PC-3 (cell line): ENCODE data around the gene HACD3. TPM values are rescaled to one million over a fixed set of nuclear protein-coding genes. Genes with fewer than 3 reads are reported as not detected.

Experiments
- ATAC-seq: fragments of 200-7000 bp; cut with Tn5 transposase; 2 replicates; pipeline ENCODE4 v1.9.1; 2020; ENCODE audit warnings: mild to moderate bottlenecking, moderate library complexity
- BruUV-seq: library from RNA; stranded (reverse); fragments of 400-500 nt; replicated peaks from 2 replicates; lab custom pipeline; 2021; lab: Mats Ljungman, UMichigan
- CTCF ChIA-PET: fragments of 300-600 bp; sonication (Branson Sonifier 250); formaldehyde crosslinking; loops from one replicate; lab custom pipeline; 2022; ENCODE audit warnings: antibody characterized with exemption; lab: Charles Lee
- POLR2A ChIA-PET: fragments of 300-600 bp; sonication (Branson Sonifier 250); formaldehyde crosslinking; loops from one replicate; lab custom pipeline; 2022; ENCODE audit warnings: antibody characterized with exemption; ENCODE audit not compliant: unreplicated experiment; lab: Charles Lee
- DNase-seq: peaks from one replicate; pipeline ENCODE4 v3.0.0-alpha.2; 2015
- H2AFZ ChIP-seq: fragments of 300-600 bp; sonication (generic); 2 replicates; pipeline ENCODE4 v1.6.0; 2016; ENCODE audit warnings: antibody characterized with exemption, low read length
- H3F3A ChIP-seq: fragments of 300-600 bp; sonication (generic); one replicate; pipeline ENCODE4 v1.6.0; 2017; ENCODE audit warnings: antibody characterized with exemption, low read length, control low read depth, mild to moderate bottlenecking; ENCODE audit not compliant: unreplicated experiment
- H3K27ac ChIP-seq: fragments of 300-600 bp; sonication (generic); 2 replicates; pipeline ENCODE4 v1.5.1; 2016; ENCODE audit warnings: mild to moderate bottlenecking, low read length
- H3K27me3 ChIP-seq: fragments of 300-600 bp; sonication (generic); 2 replicates; pipeline ENCODE4 v1.6.1; 2016; ENCODE audit warnings: low read length, mixed read lengths
- H3K36me3 ChIP-seq: fragments of 300-600 bp; sonication (generic); 2 replicates; pipeline ENCODE4 v1.6.1; 2016; ENCODE audit warnings: low read depth, mixed run types, low read length, mixed read lengths
- H3K4me1 ChIP-seq: fragments of 300-600 bp; sonication (generic); 2 replicates; pipeline ENCODE4 v1.5.1; 2016; ENCODE audit warnings: low read length; ENCODE audit not compliant: insufficient read depth
- H3K4me2 ChIP-seq: fragments of 300-600 bp; sonication (generic); 2 replicates; pipeline ENCODE4 v1.6.0; 2016; ENCODE audit warnings: low read length
- H3K4me3 ChIP-seq: fragments of 300-600 bp; sonication (generic); 2 replicates; pipeline ENCODE4 v1.5.1; 2016; ENCODE audit warnings: mild to moderate bottlenecking, low read length, mixed read lengths
- H3K79me2 ChIP-seq: fragments of 300-600 bp; sonication (generic); 2 replicates; pipeline ENCODE4 v1.6.1; 2017; ENCODE audit warnings: low read length, mixed read lengths
- H3K9ac ChIP-seq: fragments of 300-600 bp; sonication (generic); 2 replicates; pipeline ENCODE4 v1.6.0; 2016; ENCODE audit warnings: mild to moderate bottlenecking, low read length
- H3K9me2 ChIP-seq: fragments of 300-600 bp; sonication (generic); replicated peaks from 2 replicates; pipeline ENCODE4 v1.6.1; 2016; ENCODE audit warnings: mixed run types, low read length, mixed read lengths
- H3K9me3 ChIP-seq: fragments of 300-600 bp; sonication (generic); 2 replicates; pipeline ENCODE4 v1.6.1; 2016; ENCODE audit warnings: low read length, mixed read lengths
- H4K20me1 ChIP-seq: fragments of 300-600 bp; sonication (generic); 2 replicates; pipeline ENCODE4 v1.6.1; 2016; ENCODE audit warnings: low read length, mixed read lengths
- CTCF ChIP-seq: fragments of 300-600 bp; sonication (generic); conservative IDR thresholded peaks from 2 replicates; pipeline ENCODE4 v1.5.1; 2017; ENCODE audit warnings: antibody characterized with exemption, low read depth, mild to moderate bottlenecking, low read length
- EZH2 ChIP-seq: fragments of 300-600 bp; sonication (generic); IDR thresholded peaks from one replicate; pipeline ENCODE4 v1.6.1; 2017; ENCODE audit warnings: antibody characterized with exemption, mild to moderate bottlenecking, low read length; ENCODE audit not compliant: unreplicated experiment
- EZH2phosphoT487 ChIP-seq: fragments of 300-600 bp; sonication (generic); IDR thresholded peaks from 2 replicates; pipeline ENCODE4 v1.6.1; 2018; ENCODE audit warnings: mild to moderate bottlenecking, antibody characterized with exemption, low read length, borderline replicate concordance
- intact Hi-C: fragments of 100-400 bp; cut with micrococcal nuclease; formaldehyde crosslinking; loops from 2 replicates; pipeline ENCODE4 v1.9.0; 2023
- total RNA-seq: library from RNA; depleted of rRNA; stranded (reverse); fragments of >200 nt; gene quantifications from 2 replicates; pipeline ENCODE4 v1.2.3, GENCODE V29; 2014

HACD3 gene
- total RNA-seq, 1 experiment from 2014 or later = 64.9 TPM

GRCh38 chr15:65553691-65554090 is 23.4 kb downstream of the HACD3 start:
- no peak for TF ChIP-seq CTCF
- TF ChIP-seq EZH2 = no peak
- no peak for TF ChIP-seq EZH2phosphoT487
- ATAC-seq = no peak
- Histone ChIP-seq H3K9me3 (no peaks in the 10 kb centered on the region), H3K4me2 (no peak overlapping the region), H4K20me1 (peaks cover 4% of the 10 kb centered on the region; the same call in 1 of the 2 replicates), H3K27me3 (no peaks in the 10 kb centered on the region), H2AFZ (no peak overlapping the region), H3K27ac (no peak overlapping the region), H3K36me3 (peaks cover 7% of the 10 kb centered on the region), H3K9me2 (no peaks in the 10 kb centered on the region), H3F3A (no peaks in the 10 kb centered on the region), H3K9ac (no peak overlapping the region), H3K79me2 (peaks cover 25% of the 10 kb centered on the region), H3K4me3 (no peak overlapping the region), H3K4me1 (no peaks in the 10 kb centered on the region)
- intact Hi-C loops = no loop called here
- ChIA-PET CTCF (no interaction called here), POLR2A (no interaction called here)
- no TSS peak for BruUV-seq
- no peak for DNase-seq

- Histone ChIP-seq H3K27ac (no peak overlapping the region), H4K20me1 (no peaks in the 10 kb centered on the region), H3F3A (no peaks in the 10 kb centered on the region), H3K27me3 (no peaks in the 10 kb centered on the region), H3K4me2 (no peak overlapping the region), H3K9me3 (no peaks in the 10 kb centered on the region), H3K36me3 (peaks cover 9% of the 10 kb centered on the region), H3K9ac (no peak overlapping the region), H3K79me2 (peaks cover 1% of the 10 kb centered on the region; the same call in 1 of the 2 replicates), H3K4me3 (no peak overlapping the region), H3K9me2 (no peaks in the 10 kb centered on the region), H3K4me1 (no peaks in the 10 kb centered on the region), H2AFZ (no peak overlapping the region)
- intact Hi-C loops = no loop called here
- POLR2A ChIA-PET = no interaction called here
- no TSS peak for BruUV-seq
- CTCF ChIA-PET = no interaction called here
- ATAC-seq (no peak), DNase-seq (peak; percentile 12)
- TF ChIP-seq EZH2 (no peak), EZH2phosphoT487 (no peak), CTCF (no peak)
These were observed 26.4 kb downstream of the HACD3 start for GRCh38 chr15:65556622-65557021.

GRCh38 chr15:65558336-65558735 is 28.1 kb downstream of the HACD3 start:
- Histone ChIP-seq H3K4me3 (no peak overlapping the region), H3K4me2 (no peak overlapping the region), H3K4me1 (no peaks in the 10 kb centered on the region), H4K20me1 (no peaks in the 10 kb centered on the region), H3F3A (no peaks in the 10 kb centered on the region), H3K9me3 (no peaks in the 10 kb centered on the region), H3K9ac (no peak overlapping the region), H3K27ac (no peak overlapping the region), H3K79me2 (no peaks in the 10 kb centered on the region), H3K9me2 (no peaks in the 10 kb centered on the region), H3K27me3 (no peaks in the 10 kb centered on the region), H3K36me3 (peaks cover 15% of the 10 kb centered on the region), H2AFZ (no peak overlapping the region)
- TF ChIP-seq EZH2 (no peak), EZH2phosphoT487 (no peak), CTCF (no peak)
- DNase-seq (no peak), ATAC-seq (no peak)
- BruUV-seq = no TSS peak
- POLR2A ChIA-PET = no interaction called here
- intact Hi-C loops = no loop called here
- CTCF ChIA-PET = no interaction called here
